Measurements from ENCODE around the gene ADAMTS10.

GRCh38 chr19:8532225-8532624, 78.3 kb downstream of the ADAMTS10 start:
- no peak for TF ChIP-seq CTCF (IDR thresholded peaks at IDR 0.05; ENCODE audit: borderline replicate concordance, extremely low read depth, low read length, poor library complexity, severe bottlenecking)
- no peak for TF ChIP-seq EZH2 (IDR thresholded peaks at IDR 0.05; ENCODE audit: borderline replicate concordance, low read depth, low read length, severe bottlenecking)

Measured in DND-41 (cell line).